ENCODE data around the gene HOXC10.

DNA sequence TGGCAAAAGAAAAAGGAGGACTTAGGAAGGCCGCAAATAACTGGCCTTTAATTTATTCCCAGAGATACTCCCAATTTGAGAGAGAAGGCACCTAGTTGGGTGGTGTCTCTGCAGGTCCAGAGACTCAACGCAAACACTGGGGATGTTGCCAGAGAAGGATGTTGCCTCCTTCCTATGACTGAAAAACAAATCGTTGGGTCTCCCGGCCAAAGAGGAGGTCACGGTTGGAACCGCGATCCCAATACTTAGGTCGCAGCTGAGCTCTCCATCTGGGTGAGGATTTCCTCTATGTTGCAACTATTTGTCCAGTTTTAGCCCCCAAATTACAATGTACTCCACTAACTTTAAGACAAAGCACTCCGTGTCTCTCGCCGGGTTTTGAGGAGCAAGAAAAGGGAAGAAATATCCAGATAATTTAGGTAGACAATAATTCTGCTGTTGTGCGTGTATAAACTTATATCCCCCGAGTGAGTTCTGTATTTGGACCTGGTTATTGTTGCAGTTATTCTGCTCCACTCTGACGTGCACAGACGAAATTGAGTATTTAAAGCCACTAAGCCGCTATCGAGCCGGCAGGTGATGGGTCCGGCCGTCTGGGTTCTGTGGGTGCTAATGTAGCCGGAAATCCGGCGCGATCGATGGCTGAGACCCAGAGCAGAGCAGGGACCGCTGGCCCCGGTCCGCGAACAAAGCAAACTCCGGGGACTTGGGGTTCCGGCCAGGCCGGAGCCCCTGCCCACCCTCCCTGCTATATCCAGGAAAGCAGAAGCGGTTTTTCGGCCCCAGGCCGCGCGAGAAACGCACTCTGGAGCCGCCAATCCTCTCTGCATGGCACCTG lies 24.5 kb upstream of the HOXC10 start:
- TF ChIP-seq RAD21 (IDR thresholded peaks at IDR 0.05 in 1 of 2, conservative IDR thresholded peaks at IDR 0.05 in 1 of 2; ENCODE audit: low read depth in 2 of 2, low read length in 2 of 2) = no peak
- TF ChIP-seq POU5F1 (IDR thresholded peaks at IDR 0.05; ENCODE audit: low read depth, low read length) = no peak
- TF ChIP-seq JUND (IDR thresholded peaks at IDR 0.05; ENCODE audit: low read length) = no peak
- TF ChIP-seq, protein P1, sequence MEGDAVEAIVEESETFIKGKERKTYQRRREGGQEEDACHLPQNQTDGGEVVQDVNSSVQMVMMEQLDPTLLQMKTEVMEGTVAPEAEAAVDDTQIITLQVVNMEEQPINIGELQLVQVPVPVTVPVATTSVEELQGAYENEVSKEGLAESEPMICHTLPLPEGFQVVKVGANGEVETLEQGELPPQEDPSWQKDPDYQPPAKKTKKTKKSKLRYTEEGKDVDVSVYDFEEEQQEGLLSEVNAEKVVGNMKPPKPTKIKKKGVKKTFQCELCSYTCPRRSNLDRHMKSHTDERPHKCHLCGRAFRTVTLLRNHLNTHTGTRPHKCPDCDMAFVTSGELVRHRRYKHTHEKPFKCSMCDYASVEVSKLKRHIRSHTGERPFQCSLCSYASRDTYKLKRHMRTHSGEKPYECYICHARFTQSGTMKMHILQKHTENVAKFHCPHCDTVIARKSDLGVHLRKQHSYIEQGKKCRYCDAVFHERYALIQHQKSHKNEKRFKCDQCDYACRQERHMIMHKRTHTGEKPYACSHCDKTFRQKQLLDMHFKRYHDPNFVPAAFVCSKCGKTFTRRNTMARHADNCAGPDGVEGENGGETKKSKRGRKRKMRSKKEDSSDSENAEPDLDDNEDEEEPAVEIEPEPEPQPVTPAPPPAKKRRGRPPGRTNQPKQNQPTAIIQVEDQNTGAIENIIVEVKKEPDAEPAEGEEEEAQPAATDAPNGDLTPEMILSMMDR (IDR thresholded peaks at IDR 0.05; ENCODE audit: control extremely low read depth in 1 of 3, insufficient read depth in 1 of 3, low read depth in 1 of 3, low read length in 3 of 3) = no peak
- TF ChIP-seq RFX5 (IDR thresholded peaks at IDR 0.05; ENCODE audit: borderline replicate concordance, low read depth, low read length) = no peak
- peak; percentile 93 for TF ChIP-seq EZH2 (IDR thresholded peaks at IDR 0.05; ENCODE audit: low read depth, low read length, severe bottlenecking)
- no peak for TF ChIP-seq POLR2AphosphoS5 (IDR thresholded peaks at IDR 0.05; ENCODE audit: low read depth, low read length)
- TF ChIP-seq EP300 (IDR thresholded peaks at IDR 0.05; ENCODE audit: borderline replicate concordance in 1 of 2, low read depth in 2 of 2, low read length in 2 of 2) = no peak
- no peak for TF ChIP-seq POLR2A (IDR thresholded peaks at IDR 0.05; ENCODE audit: control extremely low read depth in 1 of 2, low read depth in 2 of 2, low read length in 2 of 2)
- no peak for TF ChIP-seq CHD1 (IDR thresholded peaks at IDR 0.05; ENCODE audit: low read depth, low read length)
- TF ChIP-seq TAF1 (IDR thresholded peaks at IDR 0.05; ENCODE audit: low read depth, low read length) = no peak
- no peak for TF ChIP-seq TCF12 (IDR thresholded peaks at IDR 0.05; ENCODE audit: low read depth, low read length)
- TF ChIP-seq GTF2F1 (IDR thresholded peaks at IDR 0.05; ENCODE audit: borderline replicate concordance, low read depth, low read length) = no peak
- no peak for TF ChIP-seq YY1 (IDR thresholded peaks at IDR 0.05; ENCODE audit: low read depth, low read length)
